Measurements from ENCODE around the gene C2CD4D.

C2CD4D gene

DNA sequence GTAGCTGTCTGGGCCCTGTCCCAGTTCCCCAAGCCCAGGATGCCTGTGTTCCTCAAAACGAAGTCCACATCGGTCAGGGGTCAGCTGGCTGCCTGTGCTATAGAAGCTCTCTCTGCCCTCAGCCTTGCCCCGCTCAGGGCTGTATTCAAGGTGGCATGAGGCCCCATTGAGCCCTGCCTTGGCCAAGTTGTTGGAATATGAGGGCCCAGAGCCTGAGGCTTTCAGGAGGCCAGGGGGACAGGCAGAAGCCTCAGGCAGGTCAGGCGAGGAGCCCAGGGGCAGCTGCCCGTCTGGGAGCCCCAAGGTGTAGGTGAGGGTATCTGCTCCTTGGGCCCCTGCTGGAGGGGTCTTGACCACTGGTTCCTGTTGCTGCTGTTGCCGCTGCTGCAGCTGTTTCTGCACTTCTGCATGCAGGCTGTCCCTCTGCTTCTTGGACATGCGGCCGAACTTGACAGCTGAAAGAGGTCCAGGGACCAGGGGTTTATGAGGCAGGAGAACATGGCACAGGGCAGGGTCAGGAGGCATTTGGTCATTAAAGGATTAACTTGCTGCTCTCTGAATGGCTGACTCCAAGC, 24.6 kb downstream of the C2CD4D start:
- DNase-seq (ENCODE audit: low read depth in 3 of 3) = no peak

DNA sequence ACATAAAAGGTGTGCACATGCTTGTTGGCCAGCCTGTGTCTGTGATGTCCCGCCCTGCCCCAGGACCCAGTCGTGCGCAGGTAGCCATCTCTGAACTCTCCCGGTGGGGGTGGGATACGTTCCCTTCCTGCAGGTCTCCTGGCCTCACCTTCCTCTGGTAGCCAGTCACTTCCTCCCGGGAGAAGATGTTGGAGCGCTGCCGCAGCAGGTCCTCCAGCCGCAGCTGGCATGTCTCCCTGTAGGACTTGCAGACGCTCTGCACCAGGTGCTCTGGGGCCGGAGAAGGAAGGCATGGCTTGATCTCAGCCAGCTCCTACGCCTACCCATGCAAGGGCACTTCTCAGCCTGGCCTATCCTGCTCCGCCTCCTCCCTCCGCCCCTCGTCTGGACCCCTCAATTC, 25.2 kb downstream of the C2CD4D start:
- DNase-seq (ENCODE audit: low read depth in 3 of 3) = no peak

DNA sequence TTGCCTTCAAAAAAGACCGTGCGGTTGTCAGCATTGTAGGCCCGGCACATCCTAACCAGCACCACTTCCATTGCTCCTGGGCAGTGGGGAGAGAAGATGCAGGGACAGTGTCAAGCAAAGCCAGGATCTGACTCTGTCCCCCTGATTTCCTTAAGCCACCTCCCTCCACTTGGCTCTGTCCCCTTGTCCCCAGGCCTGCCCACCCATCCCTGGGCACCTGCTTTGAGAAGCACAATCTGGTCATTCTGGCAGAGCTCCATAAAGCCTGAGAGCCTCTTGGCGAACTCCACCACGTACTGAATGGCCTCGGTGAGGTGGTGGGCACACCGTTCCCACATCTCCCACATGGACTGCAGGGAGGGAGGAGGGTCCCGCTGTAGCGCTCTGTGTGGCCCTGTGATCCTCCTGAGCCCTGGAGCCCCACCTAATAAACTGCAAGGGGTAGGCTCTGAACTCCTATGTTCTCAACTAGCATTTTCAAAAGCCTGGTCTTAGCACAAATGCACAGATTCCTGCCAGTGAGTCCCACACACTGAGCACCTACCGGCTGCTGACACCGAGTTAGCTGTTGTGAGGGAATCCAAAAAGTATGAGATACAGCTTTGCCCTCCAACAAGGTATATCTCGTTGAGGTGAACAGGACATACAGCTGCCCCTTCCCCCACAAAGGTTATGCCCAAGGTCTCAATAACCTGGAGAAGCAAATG, 26.2 kb downstream of the C2CD4D start:
- no peak for DNase-seq (ENCODE audit: low read depth in 3 of 3)

DNA sequence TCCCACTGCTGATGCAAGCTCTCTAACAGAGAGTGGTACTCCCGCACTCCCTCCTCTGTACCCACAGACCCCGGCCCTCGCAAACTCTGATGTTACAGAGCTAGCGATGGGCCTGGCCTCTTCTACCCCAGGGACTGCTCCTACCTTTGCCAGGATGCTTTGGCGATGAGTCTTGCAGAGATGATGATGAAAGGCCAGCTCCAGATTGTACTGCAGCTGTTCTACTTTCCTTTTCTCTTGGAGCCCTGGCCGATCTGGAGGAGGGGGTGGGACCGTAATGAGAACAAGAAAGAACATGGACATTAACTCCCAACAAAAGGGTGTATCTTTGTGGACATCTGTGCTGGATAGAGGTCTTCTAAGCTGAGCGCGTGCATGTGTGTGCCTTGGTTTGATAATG, 28.4 kb downstream of the C2CD4D start:
- no peak for DNase-seq (ENCODE audit: low read depth in 3 of 3)

DNA sequence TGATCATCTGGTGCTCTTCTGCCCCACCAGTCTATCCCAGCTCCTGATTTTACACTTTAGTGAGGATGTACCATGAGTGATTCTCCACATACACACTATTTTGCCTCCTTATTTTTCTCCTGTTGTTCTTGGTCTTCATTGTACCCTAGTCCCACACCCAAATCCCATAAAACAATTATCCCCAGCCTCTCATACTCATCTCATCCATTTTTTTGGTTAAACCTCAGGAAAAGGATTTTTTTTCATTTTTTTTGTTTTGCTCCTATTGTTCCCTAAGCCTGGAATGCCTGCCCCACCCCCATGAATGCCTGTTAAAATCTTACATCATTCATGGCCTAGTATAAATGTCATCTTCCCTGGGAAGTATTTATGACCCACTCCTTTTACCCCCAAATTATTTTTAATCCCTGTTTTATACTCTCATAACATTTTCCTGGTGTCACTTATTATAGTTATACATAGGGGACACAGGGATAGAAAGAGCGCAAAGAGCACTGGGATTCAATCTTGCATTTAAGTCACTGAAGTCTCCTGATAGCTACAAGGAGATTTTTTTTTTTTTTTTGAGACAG, 29.5 kb downstream of the C2CD4D start:
- DNase-seq (ENCODE audit: low read depth in 3 of 3) = no peak

DNA sequence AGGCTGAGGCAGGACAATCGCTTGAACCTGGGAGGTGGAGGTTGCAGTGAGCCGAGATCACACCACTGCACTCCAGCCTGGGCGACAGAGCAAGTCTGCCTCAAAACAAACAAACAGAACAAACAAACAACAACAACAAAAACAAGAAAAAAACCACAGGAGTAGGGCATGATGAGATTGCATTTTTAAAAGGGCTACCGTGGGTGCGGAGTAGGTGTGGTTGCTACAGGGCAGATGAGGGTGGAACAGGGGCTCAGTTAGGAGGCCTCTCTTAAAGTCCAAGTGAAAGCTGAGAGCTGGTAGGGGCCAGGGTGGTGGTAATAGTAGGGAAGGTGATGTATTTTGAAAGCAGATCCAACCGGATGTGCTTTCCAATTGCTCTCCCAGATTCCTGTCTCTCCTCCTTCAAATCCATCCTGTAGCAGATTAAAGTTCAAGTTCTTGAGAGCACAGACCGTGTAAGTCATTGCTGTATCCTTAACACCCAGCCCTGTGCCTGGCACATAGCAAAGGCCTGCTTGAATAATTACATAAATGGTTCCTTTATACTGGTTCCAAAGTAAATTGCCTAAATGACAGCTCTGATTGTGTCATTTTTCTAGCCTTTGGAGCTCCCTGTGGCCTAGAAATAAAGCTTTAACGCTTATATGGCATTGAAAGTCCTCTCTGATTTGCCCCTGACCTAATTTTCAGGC, 30.2 kb downstream of the C2CD4D start:
- no peak for DNase-seq (ENCODE audit: low read depth in 3 of 3)

DNA sequence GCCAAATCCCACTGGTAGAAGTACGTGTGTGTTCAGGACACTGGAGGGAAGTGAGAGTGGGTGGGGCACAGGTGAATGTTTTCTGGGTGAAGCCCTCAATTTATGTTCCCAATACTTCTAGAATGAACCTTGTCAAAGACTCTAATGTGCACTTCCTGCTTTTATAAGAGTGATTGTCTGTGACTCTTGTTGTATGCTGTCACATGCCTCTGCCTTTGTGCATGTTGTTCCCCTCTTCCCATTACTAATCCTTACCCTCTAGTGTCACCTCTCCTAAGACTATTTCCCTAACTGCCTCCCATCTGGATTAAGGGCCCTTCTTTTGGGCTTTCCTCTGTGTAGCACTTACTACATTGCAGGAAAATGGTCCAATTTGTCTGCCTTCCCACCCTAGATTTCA, 31.9 kb downstream of the C2CD4D start:
- DNase-seq (ENCODE audit: low read depth in 3 of 3) = no peak

DNA sequence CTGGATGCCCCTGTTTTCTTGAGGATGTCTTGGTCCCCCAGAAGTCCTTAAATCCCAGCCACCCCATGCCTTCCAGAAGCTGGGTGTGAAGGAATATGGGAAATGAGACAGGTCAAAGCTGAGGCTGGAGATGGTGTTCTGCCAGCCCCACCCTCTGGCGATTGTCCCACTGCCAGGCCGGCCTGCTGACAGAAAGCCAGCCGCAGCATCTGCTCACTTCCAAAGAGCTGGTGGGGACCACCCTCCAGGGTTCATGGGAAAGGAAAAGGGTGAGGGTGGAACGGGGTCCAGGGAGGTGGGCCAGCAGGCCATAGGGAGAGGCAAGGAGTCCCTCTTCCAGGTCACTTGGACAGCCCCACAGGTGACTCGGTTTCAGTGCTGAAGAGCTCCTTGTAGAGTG, 32.5 kb downstream of the C2CD4D start:
- no peak for DNase-seq (ENCODE audit: low read depth in 3 of 3)

DNA sequence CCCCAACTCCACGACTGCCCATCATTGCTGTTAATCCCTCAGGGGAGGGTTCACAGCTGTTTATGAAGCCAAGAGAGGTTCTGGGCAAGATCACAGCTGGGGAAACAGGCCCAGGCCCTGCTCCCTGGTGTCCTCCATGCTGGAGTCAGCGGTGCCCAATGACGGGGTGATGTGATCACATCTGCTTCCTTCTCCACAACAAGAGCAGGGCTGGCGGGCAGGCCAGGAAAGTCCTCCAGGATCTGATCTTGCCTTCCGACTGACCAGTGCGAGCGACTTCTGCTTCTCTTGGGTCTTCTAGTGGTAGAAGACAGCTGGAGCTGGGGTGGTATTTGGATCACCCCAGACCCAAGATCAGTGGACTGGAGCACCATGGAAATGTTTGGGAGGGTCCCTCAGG, 33.5 kb downstream of the C2CD4D start:
- DNase-seq (ENCODE audit: low read depth in 3 of 3) = no peak

DNA sequence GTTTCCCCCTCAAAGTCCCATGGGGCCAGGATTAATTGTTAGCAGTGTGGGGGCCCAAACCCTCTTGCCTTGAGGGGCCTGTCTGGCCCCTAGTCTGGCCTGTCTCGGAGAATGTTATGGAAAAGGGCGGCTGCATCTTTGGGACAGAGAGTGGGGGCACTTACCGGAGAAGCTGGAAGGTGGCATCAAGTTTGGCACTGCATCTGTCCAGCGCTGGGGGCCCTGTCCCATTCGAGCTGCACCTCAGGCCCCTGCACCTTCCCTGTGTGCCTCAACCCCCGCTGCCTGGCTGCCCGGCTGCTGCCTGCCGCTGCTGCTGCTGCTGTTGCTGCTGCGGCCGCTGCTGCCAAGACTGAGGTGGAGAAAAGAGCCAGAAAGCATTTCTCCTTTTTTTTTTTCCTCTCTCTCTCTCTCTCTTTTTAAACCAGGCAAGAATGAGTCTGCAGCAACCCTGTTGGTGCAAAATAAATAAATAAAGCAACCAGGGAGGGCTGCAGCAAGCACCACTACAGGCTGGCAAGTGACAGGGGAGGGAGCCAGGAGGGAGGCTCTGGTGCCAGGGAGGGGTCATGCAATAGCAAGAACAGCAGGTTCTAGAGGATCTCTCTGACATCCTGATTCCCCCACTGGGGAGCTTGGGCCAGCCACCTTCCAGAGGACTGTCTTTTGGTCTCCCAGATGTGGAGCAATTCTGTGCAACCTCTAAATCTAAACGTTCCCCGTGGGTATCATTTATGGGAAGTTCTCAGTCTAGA, 34.4 kb downstream of the C2CD4D start, which contains the start of gene LINGO4:
Gene LINGO4, minus strand, starts transcription at position 354 of the 755 bp plus-strand sequence. CDS start 2,715 bp downstream, outside the sequence.
- no peak for DNase-seq (ENCODE audit: low read depth in 3 of 3)

DNA sequence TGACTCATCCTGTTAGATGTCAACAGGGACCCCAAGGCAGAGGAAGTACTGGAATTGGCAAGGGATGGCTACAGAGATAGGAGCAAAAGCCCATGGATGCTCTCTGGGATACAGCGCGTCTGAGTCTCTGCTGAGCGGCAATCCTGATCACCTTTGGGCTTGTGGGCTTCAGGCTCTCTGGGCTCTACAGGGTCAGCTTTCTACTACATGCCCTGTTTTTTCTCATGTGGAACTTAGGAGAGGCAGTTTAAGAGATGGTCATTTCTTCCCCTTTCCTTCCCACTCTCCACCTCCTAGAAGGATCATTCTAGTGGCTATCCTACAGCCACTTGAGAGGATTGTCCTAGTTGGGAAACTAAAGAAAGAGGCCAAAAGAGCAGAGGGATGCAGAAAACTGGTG, 35.7 kb downstream of the C2CD4D start:
- DNase-seq (ENCODE audit: low read depth in 3 of 3) = no peak

DNA sequence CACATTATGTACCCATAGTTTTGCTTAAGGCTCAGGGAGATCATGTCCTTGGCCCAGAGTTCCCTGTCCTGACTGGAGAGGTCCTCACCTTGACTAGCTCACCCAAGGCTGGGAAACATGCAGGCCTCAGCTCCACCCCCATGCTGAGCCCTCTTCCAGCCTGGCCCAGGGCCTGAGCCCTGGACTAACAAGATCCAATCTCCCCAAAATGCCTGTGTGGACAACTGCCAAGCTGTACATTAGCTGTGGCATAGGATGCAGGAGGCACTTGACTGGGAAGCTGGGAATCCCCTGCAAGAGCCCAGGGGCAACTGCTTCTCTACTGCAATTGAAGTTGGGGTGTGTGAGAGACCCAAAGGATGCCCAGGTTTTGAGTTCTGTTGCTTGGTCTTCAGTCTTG, 36.5 kb downstream of the C2CD4D start:
- no peak for DNase-seq (ENCODE audit: low read depth in 3 of 3)

DNA sequence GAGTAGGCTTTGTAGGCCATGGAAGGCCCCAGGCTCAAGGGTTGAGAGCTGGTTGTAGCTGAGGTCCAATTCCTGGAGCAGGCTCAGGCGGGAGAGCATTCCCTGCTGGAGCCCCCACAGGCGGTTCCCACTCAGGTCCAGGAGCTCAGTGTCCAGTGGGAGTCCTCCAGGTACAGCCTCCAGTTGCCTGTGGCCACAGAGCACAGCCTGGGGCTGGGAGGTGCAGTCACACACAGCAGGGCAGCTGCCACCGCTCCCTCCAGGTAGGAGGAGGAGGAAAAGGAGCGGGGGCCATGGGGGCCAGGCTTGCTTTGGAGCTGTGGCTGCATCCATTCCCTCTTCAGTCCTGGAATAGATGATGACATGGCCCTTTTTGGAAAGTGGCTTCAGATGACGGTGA, 37.2 kb downstream of the C2CD4D start:
- no peak for DNase-seq (ENCODE audit: low read depth in 3 of 3)

DNA sequence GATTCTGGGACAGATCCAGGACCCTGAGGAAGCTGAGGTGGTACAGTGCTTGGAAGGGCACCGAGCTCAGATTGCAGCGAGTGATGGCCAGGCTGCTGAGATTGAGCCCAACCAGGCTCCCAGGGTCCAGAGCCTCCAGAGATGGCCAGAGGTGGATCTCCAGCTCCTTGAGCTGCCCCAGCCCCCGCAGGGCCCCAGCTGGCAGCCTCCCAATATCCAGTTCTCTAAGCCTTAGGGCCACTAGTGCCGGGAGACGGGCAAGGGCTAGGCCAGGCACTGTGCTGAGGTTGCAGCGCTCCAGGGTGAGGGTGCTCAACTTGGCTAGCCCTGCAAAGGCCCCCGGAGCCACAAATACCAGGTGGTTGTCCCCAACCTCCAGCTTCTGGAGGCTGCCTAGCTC, 37.8 kb downstream of the C2CD4D start:
- no peak for DNase-seq (ENCODE audit: low read depth in 3 of 3)

DNA sequence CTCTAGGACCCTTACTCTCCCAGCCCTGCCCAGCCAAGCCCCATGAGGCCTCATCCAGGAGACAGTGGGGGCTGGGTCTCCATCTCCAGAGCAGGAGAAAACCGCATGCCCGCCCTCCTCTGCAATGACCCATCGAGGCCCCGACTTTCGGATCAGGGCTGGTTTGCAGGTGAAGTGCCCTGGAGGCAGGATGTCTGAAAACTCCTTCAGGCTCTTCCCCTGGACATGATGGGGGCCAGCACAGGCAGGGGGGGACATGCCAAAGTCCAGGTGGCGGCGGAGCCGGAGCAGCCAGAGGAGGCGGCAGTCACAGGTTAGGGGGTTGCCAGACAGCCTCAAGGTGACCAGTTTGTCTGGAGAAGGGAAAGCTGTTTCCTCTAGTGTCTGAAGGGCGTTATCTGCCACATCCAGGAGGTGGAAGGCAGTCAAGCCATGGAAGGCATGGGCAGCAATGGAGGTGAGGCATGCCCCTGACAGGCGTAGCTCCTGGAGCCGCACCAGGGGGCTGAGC, 38.3 kb downstream of the C2CD4D start:
- DNase-seq (ENCODE audit: low read depth in 3 of 3) = no peak

DNA sequence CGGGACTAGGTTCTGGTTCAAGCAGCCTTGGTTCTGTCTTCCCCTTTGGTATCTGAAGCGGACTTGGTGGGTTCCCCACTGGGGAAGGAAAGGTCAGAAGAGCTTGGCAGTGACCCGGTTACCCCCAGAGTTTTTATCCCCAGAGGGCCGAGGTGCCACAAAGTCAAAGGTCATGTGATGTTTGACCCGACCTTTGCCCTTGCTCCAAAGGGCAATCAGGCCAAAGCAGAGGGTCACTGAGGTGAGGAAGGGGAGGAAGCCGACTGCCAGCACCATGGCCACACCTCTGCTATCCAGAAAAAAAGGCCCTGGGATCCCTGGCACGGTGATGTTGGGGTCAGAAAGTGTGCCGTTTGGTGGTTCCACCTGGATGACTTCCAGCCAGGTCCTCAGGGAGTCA, 38.8 kb downstream of the C2CD4D start:
- DNase-seq (ENCODE audit: low read depth in 3 of 3) = no peak

DNA sequence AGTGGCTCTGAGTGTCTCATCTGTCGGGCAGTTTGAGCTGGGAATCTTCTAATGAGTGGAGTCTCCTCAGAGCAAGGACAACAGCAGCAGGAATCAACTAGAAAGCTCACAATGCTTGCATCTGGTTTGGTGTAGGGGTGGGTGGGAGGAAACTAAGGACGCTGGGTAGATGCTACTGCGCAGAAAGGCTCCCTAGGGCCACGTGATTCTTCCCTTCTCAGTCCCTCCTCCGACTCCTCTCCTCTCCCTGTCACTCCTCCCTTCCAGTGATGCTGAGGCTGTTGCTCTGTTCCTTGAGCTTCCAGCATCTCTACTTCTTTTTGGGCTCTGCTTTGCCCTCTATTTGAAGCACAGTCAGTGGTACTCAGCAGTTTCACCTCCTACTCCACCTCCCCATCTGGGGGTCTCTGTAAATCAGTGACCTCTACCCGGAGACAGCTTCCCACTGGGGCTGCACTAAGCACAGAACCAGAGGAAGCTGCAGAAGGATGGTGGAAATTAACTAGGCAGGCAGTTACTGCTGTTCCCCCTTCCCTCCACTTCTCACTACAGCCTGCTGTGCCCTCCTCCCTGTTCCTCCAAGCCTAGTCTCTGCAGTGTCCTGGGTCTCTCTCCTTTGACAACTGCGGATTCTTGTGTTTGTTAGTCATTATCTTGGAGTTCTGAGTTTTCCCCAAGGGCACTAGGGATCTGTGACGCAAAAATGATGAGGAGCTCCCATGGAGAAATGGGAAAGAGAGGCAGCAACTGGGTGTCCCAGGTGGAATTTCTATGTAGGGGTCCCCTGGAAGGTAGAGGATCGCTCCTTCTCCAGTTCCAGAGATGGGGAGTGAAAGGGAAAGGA, 40.2 kb downstream of the C2CD4D start:
- DNase-seq (ENCODE audit: low read depth in 3 of 3) = no peak

DNA sequence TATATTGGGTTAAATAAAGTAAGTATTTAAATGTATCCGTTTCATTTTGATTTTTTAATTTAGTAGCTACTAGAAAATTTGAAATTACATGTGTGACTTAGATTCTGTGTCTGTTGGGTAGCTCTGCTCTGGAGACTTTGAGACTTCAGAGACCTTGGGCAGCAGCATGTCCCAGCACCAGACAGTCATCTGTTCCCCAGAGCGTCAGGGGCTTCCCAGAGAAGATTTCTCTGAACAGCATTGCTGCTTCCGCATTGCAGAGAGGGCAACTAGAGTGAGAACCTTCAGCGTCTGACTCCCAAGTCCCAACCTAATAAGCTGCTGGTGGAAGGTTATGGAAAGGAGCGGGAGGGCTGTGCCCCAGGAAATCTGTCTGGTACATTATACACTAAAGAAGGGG, 41.0 kb downstream of the C2CD4D start:
- DNase-seq (ENCODE audit: low read depth in 3 of 3) = no peak

DNA sequence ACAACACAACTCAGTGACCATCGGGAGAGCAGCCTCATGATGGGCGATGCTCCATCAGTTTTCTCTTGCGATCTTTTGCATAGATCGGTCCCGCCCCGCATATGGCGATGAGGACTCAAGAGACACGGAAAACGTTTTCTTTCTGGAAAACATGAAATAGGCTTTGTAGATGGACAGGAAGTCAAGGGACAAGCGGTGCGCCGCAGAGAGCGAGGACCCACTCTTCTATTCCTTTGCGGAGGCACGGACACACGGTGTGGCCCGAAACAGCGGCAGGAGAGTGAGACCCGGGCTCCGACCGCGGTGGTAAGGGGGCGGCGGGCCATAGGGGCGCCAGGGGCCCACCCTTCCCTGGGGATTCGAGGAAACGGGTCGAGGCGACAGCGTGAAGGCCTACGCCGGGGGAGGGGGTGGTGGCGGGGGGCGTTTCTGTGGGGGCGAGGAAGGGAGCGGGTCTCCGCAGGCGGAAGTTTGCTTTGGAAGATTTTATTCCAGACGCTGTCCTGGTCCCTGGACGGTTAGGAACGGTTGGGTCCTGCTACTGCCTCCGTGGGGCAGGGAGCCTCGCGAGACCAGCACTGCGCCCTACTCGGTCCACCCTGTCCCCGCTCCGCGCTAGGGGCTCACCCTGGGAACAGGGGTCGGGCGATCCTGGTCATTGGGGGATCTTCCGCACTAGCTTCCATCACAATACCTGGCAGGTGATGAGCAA, 48.5 kb downstream of the C2CD4D start:
- DNase-seq (ENCODE audit: low read depth in 3 of 3) = no peak
